GM19240 (cell line): ENCODE results near the gene DZIP3.

Experiments
- DNase-seq: peaks from one replicate; pipeline ENCODE4 v3.0.0; 2011; ENCODE audit warnings: low spot score; ENCODE audit not compliant: insufficient read length

Gene DZIP3, protein sequence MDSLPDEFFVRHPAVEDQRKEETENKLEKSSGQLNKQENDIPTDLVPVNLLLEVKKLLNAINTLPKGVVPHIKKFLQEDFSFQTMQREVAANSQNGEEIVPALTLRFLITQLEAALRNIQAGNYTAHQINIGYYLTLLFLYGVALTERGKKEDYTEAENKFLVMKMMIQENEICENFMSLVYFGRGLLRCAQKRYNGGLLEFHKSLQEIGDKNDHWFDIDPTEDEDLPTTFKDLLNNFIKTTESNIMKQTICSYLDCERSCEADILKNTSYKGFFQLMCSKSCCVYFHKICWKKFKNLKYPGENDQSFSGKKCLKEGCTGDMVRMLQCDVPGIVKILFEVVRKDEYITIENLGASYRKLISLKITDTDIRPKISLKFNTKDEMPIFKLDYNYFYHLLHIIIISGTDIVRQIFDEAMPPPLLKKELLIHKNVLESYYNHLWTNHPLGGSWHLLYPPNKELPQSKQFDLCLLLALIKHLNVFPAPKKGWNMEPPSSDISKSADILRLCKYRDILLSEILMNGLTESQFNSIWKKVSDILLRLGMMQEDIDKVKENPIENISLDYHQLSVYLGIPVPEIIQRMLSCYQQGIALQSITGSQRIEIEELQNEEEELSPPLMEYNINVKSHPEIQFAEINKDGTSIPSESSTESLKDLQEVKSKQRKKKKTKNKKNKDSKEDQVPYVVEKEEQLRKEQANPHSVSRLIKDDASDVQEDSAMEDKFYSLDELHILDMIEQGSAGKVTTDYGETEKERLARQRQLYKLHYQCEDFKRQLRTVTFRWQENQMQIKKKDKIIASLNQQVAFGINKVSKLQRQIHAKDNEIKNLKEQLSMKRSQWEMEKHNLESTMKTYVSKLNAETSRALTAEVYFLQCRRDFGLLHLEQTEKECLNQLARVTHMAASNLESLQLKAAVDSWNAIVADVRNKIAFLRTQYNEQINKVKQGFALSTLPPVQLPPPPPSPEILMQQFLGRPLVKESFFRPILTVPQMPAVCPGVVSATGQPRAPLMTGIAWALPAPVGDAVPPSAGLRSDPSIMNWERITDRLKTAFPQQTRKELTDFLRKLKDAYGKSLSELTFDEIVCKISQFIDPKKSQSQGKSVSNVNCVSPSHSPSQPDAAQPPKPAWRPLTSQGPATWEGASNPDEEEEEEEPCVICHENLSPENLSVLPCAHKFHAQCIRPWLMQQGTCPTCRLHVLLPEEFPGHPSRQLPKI

DNA sequence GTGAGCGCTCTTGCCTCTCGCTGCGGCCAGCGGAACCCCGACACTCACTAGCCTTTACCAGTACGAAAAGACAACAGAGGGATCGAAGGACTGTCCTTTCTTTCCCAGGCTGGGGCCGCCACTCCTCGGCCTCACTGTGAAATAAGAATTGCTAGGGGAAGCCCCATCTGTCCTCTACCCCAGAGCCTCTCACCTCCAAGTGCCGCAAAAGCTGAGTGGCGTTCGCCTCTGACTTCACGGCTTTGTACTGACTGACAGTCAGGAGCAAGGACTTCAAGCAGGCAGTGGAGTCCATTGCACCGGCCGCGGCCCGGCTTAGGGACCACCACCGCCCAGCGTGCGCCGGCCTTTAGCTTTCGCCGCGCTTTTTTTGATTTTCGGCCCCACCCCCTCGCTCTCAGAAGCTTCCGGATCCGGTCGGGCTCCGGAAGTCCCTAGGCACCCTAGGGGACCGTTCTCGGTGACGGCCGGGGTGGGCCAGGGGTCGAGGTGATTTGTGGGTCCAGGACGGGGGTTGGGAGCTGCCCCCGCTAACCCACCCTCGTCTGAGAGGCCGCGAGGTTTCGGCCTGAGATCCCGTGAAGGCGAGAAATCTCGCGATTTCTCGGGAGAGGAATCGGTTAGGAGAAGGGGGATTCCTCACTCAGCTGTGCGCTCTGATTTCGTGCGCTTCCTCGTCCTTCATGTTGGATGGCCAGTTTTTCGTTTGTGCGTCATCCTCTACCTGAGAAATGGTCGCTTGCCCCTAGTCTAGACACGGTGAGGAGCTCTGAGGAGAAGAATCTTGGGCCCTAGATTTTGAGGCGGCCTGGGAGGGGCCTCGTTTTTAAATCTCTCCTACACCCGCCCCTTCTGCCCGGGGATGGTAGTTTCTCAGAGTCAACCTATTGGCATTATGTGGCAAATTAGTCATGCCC lies at the start of gene DZIP3, which contains the start of gene CIP2A:
Gene DZIP3 (plus strand): TSS at position 642 of the 917 bp plus-strand sequence. CDS start 15,685 bp downstream, outside the sequence.
Gene CIP2A (minus strand): TSS at position 358 of the 917 bp plus-strand sequence. CDS start 63 bp downstream, at position 295.
- DNase-seq = peak; percentile 36

DNA sequence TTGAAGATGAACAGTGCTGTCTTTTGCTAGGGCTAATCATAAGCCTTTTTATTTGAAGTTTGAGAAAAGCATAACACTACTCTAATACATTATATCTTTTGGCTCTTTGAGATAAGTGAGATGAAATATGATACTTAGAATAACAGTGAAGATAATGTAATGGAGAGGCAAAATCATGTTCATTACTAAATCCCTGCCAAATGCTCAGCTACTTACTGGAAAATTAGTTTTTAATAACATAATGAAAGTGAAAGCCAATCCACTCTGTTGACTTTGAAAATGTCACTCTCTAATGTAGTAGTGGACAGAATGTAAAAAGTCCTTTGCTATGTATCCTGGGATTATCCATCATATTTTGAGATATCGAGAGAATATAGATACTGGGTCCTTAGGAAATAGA lies 43.3 kb upstream of the DZIP3 start:
- no peak for DNase-seq

DNA sequence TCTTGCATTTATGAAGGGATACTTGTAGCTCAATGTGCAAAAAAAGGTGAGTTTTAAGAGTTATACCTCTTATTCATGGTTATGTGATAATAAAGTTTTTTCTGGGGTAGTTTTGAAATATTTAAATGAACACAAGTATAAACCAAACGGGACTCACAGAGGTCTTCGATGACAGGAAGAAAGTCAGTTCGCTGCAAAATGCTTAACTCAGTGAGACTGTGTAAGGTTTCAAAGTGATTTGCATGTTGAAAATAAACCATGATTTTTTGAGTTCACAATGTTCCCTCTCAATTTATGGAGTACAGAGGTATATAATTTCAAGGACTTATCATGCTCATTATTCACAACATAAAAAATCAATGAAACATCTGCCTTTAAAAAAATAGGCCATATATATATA lies 42.8 kb upstream of the DZIP3 start:
- DNase-seq = no peak

DNA sequence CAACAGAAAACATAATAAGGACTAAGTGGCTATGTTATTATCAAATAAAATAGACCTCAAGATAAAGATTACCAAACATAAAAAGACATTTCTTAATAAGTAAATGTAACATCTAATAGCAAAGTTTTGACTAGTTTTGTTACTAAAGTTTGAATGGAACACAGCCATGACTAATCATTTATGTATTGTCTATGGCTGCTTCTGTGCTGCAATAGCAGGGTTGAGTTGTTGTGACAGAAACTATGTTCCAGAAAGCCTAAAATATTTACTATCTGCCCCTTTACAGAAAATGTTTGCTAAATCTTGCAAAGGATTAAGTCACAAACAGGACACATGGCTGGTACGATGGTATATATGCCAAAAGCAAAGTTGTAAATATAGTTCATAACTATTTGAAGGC lies 41.2 kb upstream of the DZIP3 start:
- no peak for DNase-seq

DNA sequence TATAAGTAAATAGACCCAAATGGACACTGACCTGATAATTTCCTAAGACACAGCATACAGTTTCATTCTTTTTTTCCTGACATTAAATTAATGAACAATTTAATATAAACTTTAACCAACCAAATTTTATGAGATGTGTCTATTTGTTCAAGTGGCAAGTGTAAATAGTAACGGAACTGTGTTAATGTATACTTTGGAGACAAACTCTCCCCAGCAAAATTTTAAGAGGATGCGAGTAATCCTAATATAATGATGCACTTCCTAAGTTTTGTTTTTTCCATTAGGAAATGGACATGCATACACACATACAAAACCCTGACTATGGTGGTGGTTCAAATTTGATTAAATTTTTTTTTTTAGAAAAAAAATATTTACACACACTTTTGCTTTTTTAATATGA lies 40.6 kb upstream of the DZIP3 start:
- no peak for DNase-seq

DNA sequence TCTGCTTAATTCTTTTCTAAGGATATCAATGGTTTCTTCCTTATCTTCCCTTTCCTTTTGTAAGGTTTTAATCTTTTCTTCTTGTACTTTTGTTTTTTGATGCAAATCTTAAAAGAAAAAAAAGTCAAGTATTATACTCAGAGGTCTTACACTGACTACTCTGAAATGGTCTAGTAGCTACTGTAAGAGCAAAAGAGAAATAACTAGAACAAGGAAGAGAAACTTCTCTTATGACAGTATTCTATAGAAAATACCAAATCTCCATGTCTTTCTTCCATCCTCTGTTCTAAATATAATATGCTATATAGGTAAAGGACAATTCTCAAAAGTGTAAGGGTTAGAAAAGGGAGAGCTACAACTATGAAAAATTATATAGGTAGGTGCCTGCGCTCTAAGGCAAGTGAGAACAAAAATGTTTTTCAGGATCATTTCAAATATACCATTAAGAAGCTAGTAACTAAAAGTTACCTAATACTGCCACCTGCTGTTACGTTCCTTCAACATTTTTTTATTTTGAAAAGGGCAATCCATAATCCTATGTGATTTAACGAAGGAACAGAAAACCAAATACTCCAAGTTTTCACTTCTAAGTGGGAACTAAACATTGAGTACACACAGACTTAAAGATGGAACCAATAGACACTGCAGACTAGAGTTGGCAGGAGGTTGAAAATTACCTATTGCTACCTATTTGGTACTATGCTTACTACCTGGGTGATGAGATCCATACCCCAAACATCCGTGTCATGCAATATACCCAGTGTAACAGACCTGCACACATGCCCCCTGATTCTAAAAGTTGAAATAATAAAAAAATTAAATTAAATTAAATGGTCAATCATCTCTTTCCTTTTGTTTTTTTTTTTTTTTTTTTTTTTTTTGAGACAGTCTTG lies 37.0 kb upstream of the DZIP3 start:
- no peak for DNase-seq

DNA sequence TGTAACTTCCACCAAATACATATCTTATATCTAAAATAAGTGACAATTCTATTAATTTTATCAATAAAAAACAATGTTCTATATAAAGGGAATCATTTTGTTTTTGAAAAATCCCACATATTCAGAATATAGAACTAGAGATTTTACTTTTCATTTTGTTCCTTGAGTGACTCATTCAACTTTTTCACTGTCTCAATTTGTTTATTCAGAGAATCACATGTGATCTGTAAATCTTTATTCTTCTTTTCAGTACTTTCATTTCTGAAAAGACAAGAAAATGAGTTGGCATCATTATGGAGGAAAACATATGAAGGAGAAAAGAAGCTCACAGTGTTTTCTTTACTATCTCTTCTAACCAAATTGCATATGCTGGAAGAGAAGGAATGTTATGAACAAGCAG lies 35.3 kb upstream of the DZIP3 start:
- DNase-seq = no peak

DNA sequence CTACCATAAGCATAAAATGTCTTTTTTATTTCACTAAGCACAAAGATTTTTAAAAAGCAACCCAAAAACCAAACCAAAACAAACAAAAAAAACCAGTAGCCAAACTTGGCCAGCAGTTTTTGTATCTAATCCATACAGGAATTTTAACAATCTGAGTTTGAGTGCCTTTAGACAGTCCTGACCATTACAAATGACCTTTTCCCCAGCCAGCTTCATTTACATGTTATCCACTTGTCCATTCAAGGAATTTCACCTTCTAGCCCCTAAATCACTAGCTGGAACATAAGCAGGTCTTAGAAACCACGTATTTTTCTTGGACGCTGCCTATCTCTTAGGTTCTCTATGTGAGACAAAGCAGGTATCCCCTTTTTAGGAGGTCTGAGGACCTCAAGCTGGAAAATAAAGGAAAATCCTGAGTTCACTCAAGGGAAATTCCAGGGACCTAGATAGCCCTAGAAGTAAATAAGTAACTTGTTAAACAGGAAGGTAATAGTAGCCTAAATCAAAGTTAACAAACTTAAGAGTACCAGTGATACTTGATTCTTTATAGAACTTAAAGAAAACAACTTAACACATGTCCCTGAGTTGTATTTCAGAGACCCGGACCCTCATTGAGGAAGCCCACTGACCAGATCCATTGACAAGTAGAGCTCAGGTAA lies 34.5 kb upstream of the DZIP3 start:
- no peak for DNase-seq

DNA sequence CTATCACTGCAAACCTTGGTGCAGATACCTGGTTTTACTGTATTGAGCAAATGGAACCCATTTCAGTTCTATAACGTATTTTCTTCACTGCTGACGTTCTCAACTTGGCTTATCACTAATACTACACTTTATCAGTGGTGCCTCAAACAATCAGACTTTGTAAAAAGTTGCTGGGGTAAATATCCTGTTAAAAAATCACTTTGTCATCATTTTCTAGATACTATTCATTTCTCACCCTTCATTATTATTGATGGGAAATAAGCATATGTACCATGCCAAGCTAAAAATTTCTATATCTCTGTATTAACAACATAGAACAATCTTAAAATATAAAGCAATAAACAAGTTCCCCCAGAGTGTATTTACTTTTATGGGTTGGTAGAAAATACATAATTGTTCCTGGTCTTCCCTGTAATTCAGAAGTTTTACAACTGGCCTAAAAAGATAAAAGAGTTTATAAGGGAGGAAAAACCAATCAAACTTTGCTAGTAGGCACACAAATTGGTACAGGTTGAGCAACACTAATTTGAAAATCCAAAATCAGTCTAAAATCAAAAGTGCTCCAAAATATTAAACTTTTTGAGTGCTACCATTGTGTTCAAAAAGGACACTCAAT lies 33.4 kb upstream of the DZIP3 start:
- DNase-seq = no peak

DNA sequence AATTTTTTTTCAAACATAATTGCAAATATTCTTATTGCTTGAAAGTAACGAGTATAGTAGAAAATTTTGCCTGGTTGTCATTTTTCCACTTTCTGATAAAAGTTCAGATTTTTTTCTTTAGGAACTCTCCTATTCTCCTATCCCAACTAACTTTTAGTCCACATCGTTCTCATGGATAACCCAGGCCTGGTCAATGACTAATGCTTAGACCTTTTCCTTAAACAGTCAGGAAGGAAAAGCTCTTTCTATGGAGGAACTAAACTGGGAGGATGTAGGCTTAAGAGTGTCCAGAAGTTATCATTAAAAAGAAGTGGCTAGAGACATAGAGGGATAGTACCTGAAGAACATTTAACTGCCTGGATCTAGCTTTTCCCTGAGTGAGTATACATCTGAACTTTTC lies 27.0 kb upstream of the DZIP3 start:
- DNase-seq = no peak

DNA sequence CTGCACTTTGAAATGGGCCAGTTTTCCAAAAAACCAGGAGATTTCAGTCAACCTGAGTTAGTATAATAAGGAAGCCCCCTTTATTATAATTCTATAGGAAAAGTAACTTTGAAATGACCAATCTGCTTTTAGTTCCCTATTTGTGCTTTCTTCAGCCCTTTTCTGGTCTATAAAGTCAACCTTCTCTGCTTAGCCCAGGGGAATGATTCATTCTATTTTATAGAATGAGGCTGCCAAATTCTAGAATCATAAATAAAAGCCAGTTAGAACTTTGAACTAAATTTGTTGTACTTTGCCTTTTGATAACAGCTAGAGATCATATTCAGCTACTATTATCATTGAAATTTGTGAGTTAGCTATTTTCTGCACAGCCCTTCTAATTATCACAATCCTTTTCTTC lies 25.0 kb upstream of the DZIP3 start:
- no peak for DNase-seq

DNA sequence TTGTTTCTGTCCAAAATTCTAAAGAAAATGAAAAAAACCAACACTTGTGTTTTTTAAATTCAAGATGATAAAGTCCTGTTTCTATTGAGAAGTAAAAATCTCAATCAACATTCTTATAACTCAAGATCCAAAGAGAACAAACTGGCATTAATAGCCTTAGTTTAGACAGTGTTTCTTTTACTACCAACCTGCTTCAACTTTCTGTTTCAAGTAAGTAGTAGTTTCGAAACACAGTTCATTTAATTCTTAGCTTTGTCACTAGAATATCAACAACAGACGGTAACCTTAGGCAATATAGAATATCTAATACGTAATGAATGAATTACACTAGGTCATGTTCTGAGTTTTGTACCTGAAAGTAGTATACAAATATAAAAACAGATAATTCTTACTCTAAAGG lies 24.0 kb upstream of the DZIP3 start:
- DNase-seq = no peak

DNA sequence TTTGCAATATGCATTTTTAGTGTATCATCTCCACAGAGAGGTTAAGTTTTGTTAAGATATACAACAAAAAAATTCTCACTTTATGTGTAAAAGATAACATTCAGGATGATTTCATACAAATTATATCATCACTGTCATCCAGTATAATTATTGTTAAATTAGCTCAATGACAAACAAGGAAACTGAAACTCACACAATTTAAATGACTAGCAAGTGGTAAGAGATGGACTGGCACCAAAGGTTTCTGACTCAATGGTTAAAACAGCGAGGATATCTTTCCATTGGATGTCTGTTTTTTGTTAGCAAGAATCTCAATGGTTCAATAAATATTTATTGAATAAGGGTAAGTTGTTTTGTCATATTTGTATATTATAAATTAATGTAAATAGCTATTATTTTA lies 22.9 kb upstream of the DZIP3 start:
- no peak for DNase-seq

DNA sequence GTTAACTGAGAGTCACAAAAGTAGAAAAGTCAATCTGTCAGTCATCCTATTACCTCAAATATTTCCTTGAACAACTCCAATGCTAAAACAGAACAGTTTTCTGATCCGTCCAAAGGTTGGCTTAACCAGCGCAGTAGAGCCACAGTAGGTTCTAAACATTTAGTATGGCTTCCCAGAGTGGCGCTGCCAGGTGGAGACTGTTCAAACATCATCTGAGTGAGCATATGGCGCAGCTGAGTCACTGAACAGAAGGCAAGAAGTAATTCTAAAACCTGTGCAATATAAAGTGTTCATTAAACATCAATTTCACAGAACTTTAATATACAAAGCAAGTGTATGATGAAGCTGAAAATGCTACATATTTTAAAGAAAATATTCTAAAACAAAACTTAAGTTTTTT lies 20.2 kb upstream of the DZIP3 start:
- no peak for DNase-seq

DNA sequence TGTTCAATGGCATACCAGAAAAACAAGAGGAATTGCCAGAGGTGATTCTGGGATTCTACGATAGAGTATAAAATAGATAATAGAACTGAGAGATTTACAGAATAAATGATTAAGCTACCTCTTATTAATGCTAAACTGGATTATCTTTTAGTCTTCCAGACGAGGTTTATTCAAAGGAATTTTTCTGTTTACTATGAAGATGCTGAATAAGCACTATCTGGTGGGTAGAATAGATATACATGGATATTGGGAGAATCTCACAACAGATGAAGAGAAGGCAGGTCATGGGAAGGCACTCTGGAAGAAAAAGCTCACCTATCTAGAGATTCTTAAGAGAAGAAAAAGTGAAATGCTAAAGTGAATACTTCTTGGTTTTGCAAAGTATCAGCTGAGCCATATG lies 11.5 kb upstream of the DZIP3 start:
- DNase-seq = no peak

DNA sequence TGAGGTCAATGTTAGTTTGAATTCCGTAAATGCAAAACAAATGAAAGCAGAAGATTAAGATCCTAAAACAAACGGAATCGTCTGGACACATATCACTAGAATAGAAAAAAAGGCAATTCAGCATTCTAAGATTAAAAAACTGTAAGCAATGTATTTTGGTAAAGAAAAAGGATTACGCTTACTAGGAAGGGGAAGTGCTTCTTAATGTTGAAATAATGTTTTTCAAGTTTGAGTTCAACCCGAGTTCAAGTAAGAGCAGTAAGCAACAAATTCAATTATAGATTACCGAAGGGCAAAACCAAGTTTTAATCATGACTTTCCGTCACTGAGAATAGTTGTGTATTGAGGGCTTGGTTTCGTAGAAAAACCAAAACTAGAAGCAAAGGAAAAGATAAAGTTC lies 921 bp upstream of the DZIP3 start:
- DNase-seq = no peak

DNA sequence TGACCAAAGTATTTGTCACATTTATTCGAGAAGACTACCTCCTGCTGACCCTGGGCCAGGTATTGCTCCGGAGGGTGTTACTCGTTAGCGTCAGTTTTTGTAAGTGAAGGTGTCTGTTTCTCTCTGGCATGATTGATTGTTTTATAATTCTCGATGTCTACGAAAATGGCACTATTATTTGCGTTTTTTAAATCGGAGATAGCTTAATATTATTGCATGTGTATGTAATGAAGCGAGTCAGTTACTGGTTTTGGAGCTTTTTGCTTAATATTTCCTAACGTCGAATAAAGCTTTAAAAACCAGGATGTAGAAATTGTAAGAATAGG lies 439 bp downstream of the DZIP3 start:
- DNase-seq = no peak

DNA sequence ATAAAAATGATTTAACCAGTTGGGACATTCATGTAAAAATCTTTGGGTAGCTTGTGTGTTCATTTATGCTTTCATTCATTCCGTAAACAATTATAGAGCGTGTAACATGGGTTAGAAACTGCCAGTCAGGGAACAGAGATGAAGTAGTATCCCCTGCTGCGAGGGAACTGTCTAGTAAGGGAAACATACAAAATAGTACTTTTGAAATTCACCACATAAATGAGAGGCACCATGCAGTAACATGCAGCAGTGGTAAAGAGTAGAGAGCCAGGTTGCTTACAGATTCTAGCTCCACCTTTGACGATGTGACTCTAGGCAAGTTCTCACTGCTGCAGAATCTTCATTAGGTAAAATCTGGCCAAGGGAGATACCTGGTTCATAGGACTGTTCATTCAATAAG lies 938 bp downstream of the DZIP3 start:
- no peak for DNase-seq

DNA sequence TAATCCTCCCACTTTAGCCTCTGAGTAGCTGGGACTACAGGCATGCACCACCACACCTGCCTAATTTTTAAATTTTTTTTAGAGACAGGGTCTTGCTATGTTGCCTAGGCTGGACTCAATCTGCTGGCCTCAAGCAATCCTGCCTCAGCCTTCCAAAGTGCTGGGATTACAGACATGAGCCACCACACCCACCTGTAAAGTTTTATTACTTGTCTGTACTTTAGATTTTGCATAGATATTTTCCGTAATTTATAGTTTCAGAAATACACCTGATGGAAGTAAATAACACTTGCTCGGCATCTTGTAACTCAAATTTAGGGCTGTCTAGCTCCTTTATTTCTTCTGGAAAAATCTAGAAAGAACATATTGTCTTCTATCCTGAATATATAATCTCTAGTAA lies 5.8 kb downstream of the DZIP3 start:
- DNase-seq = no peak
